H1 (cell line): ENCODE measurements around the gene APLN. TPM values are rescaled to one million over a fixed set of nuclear protein-coding genes. Genes with fewer than 3 reads are reported as not detected.

Experiments used
- CTCF ChIA-PET: fragments of 300-600 bp; sonication (Branson Sonifier 250); formaldehyde crosslinking; loops from one replicate; lab custom pipeline; 2021; ENCODE audit not compliant: partially characterized antibody; lab: Charles Lee
- POLR2A ChIA-PET: fragments of 300-600 bp; sonication (Branson Sonifier 250); formaldehyde crosslinking; loops from one replicate; lab custom pipeline; 2021; ENCODE audit warnings: inconsistent platforms; ENCODE audit not compliant: partially characterized antibody; lab: Charles Lee
- DNase-seq, 2 experiments: peaks; one replicate each; pipeline versions ENCODE4 v3.0.0 to v3.0.0-alpha.2; 2010 to 2022; ENCODE audit warnings: low spot score in 2 of 2, low read depth in 1 of 2, mixed read lengths in 1 of 2
- FAIRE-seq: peaks from 2 replicates; lab custom pipeline; 2011; peaks lifted over from hg19 to GRCh38; lab: Jason Lieb, UNC
- H2AFZ ChIP-seq: 2 replicates; pipeline ENCODE4 v1.8.1; 2012; ENCODE audit warnings: low read length, inconsistent platforms
- H2AK5ac ChIP-seq: 2 replicates; pipeline ENCODE4 v1.6.1; 2013; ENCODE audit warnings: low read depth, low read length
- H2BK120ac ChIP-seq: replicated peaks from 2 replicates; pipeline ENCODE3; 2013; ENCODE audit warnings: low read depth, low read length, inconsistent platforms
- H2BK12ac ChIP-seq: 2 replicates; pipeline ENCODE4 v1.6.1; 2013; ENCODE audit warnings: low read depth, low read length
- H2BK15ac ChIP-seq: 2 replicates; pipeline ENCODE4 v1.6.1; 2013; ENCODE audit warnings: low read length
- H2BK20ac ChIP-seq: 2 replicates; pipeline ENCODE4 v1.6.1; 2013; ENCODE audit warnings: low read length
- H2BK5ac ChIP-seq: 2 replicates; pipeline ENCODE4 v1.6.1; 2013; ENCODE audit warnings: low read depth, low read length
- H3K14ac ChIP-seq: 2 replicates; pipeline ENCODE4 v1.6.1; 2013; ENCODE audit warnings: inconsistent platforms; ENCODE audit not compliant: insufficient read length
- H3K18ac ChIP-seq: 2 replicates; pipeline ENCODE4 v1.6.1; 2013; ENCODE audit warnings: low read length; ENCODE audit errors: extremely low read depth
- H3K23ac ChIP-seq: 2 replicates; pipeline ENCODE4 v1.6.1; 2013; ENCODE audit warnings: inconsistent platforms; ENCODE audit not compliant: insufficient read length
- H3K23me2 ChIP-seq: 2 replicates; pipeline ENCODE4 v1.6.1; 2013; ENCODE audit warnings: low read depth, low read length
- H3K27ac ChIP-seq: 2 replicates; pipeline ENCODE4 v1.6.1; 2011; ENCODE audit warnings: low read depth, low read length, inconsistent platforms
- H3K27me3 ChIP-seq, 4 experiments: replicated peaks in 1 of 4; 1 replicate in 1 of 4; 2 replicates in 3 of 4; pipeline versions ENCODE4 v1.6.1 to v1.8.1; 2011 to 2013; ENCODE audit warnings: low read length in 3 of 4, mild to moderate bottlenecking in 3 of 4, inconsistent platforms in 2 of 4, mixed read lengths in 2 of 4, moderate library complexity in 1 of 4; ENCODE audit not compliant: control insufficient read depth in 3 of 4, insufficient read depth in 3 of 4; ENCODE audit errors: extremely low read depth in 1 of 4
- H3K36me3 ChIP-seq, 4 experiments: 2 replicates each; pipeline versions ENCODE4 v1.6.1 to v1.8.1; 2011 to 2013; ENCODE audit warnings: mild to moderate bottlenecking in 4 of 4, low read length in 3 of 4, moderate library complexity in 2 of 4, control low read depth in 1 of 4, inconsistent platforms in 1 of 4; ENCODE audit not compliant: insufficient read depth in 4 of 4, control insufficient read depth in 2 of 4
- H3K4ac ChIP-seq: replicated peaks from 2 replicates; pipeline ENCODE3; 2013; ENCODE audit warnings: low read length, low read depth, mixed read lengths, inconsistent platforms; ENCODE audit not compliant: insufficient read length
- H3K4me1 ChIP-seq, 4 experiments: replicated peaks in 1 of 4; 1 replicate in 1 of 4; 2 replicates in 3 of 4; pipeline versions ENCODE4 v1.6.1 to v1.8.1; 2011 to 2013; ENCODE audit warnings: low read length in 3 of 4, inconsistent platforms in 2 of 4, mixed read lengths in 1 of 4; ENCODE audit not compliant: insufficient read depth in 4 of 4, control insufficient read depth in 3 of 4
- H3K4me2 ChIP-seq, 2 experiments: 2 replicates each; pipeline versions ENCODE4 v1.6.1 to v1.8.1; 2011 to 2013; ENCODE audit warnings: low read depth in 2 of 2, low read length in 2 of 2, control low read depth in 1 of 2, inconsistent platforms in 1 of 2, mild to moderate bottlenecking in 1 of 2; ENCODE audit not compliant: insufficient read depth in 1 of 2
- H3K4me3 ChIP-seq, 4 experiments: fragments of 200-600, 300-600 bp in 1 of 4; sonication (generic), shearing (Covaris generic), sonication (Bioruptor Twin) in 1 of 4; 2 replicates each; pipeline versions ENCODE4 v1.5.1 to v1.8.1; 2011 to 2016; ENCODE audit warnings: low read length in 4 of 4, low read depth in 3 of 4, control low read depth in 2 of 4, inconsistent platforms in 2 of 4, mild to moderate bottlenecking in 2 of 4, mixed read lengths in 1 of 4, moderate library complexity in 1 of 4; ENCODE audit not compliant: insufficient read depth in 2 of 4; ENCODE audit errors: extremely low read depth in 1 of 4
- H3K56ac ChIP-seq: replicated peaks from 2 replicates; pipeline ENCODE3; 2013; ENCODE audit warnings: low read depth, mild to moderate bottlenecking, mixed read lengths, low read length, inconsistent platforms; ENCODE audit not compliant: insufficient read length
- H3K79me1 ChIP-seq: 2 replicates; pipeline ENCODE4 v1.6.1; 2013; ENCODE audit warnings: low read depth, low read length, control low read depth
- H3K79me2 ChIP-seq, 2 experiments: 2 replicates each; pipeline versions ENCODE4 v1.6.1 to v1.8.1; 2012 to 2013; ENCODE audit warnings: low read length in 2 of 2, mild to moderate bottlenecking in 2 of 2, inconsistent platforms in 1 of 2; ENCODE audit not compliant: insufficient read depth in 2 of 2, control insufficient read depth in 1 of 2
- H3K9ac ChIP-seq, 4 experiments: replicated peaks in 1 of 4; 1 replicate in 1 of 4; 2 replicates in 3 of 4; pipeline versions ENCODE4 v1.6.1 to v1.8.1; 2011 to 2013; ENCODE audit warnings: low read depth in 3 of 4, low read length in 3 of 4, control low read depth in 2 of 4, mild to moderate bottlenecking in 2 of 4, moderate library complexity in 2 of 4, inconsistent platforms in 1 of 4; ENCODE audit errors: extremely low read depth in 1 of 4
- H3K9me3 ChIP-seq, 2 experiments: 2 replicates each; pipeline versions ENCODE4 v1.6.1 to v1.8.1; 2012 to 2013; ENCODE audit warnings: mild to moderate bottlenecking in 2 of 2, moderate library complexity in 2 of 2, control low read depth in 1 of 2, inconsistent platforms in 1 of 2, low read depth in 1 of 2, low read length in 1 of 2, mixed read lengths in 1 of 2; ENCODE audit not compliant: insufficient read depth in 2 of 2
- H4K20me1 ChIP-seq, 2 experiments: replicated peaks in 1 of 2; 2 replicates each; pipeline versions ENCODE3 to v1.8.1; 2011 to 2013; ENCODE audit warnings: inconsistent platforms in 2 of 2, low read length in 2 of 2, mild to moderate bottlenecking in 1 of 2; ENCODE audit not compliant: insufficient read depth in 2 of 2, control insufficient read depth in 1 of 2
- H4K5ac ChIP-seq: 2 replicates; pipeline ENCODE4 v1.6.1; 2013; ENCODE audit warnings: low read length, low read depth, mixed read lengths, inconsistent platforms; ENCODE audit not compliant: insufficient read length
- H4K8ac ChIP-seq: 2 replicates; pipeline ENCODE4 v1.8.0; 2013; ENCODE audit warnings: mild to moderate bottlenecking, moderate library complexity, low read length, inconsistent platforms; ENCODE audit not compliant: insufficient read depth; ENCODE audit errors: extremely low read depth
- H4K91ac ChIP-seq: replicated peaks from 2 replicates; pipeline ENCODE3; 2013; ENCODE audit warnings: low read length, mixed read lengths, inconsistent platforms; ENCODE audit not compliant: insufficient read length
- ATF3 ChIP-seq: IDR thresholded peaks from 2 replicates; pipeline ENCODE4 v1.6.1; 2011; ENCODE audit warnings: low read depth, mild to moderate bottlenecking, low read length; ENCODE audit not compliant: insufficient read depth
- BACH1 ChIP-seq: IDR thresholded peaks from 2 replicates; pipeline ENCODE4 v1.6.1; 2012; ENCODE audit warnings: low read length, improper control_type of control experiment
- CREB1 ChIP-seq: IDR thresholded peaks from 2 replicates; pipeline ENCODE4 v1.6.1; 2012; ENCODE audit warnings: inconsistent platforms
- GTF2F1 ChIP-seq: IDR thresholded peaks from 2 replicates; pipeline ENCODE4 v1.6.1; 2012; ENCODE audit warnings: low read depth, low read length, improper control_type of control experiment, borderline replicate concordance
- HDAC2 ChIP-seq, 2 experiments: fragments of 300-600 bp in 1 of 2; sonication (generic) in 1 of 2; IDR thresholded peaks; 2 replicates each; pipeline ENCODE4 v1.6.1; 2011 to 2012; ENCODE audit warnings: low read depth in 2 of 2, low read length in 2 of 2, mild to moderate bottlenecking in 2 of 2, moderate library complexity in 2 of 2, borderline replicate concordance in 1 of 2, inconsistent platforms in 1 of 2
- RBBP5 ChIP-seq: IDR thresholded peaks from 2 replicates; pipeline ENCODE4 v1.7.1; 2012; ENCODE audit warnings: low read depth, mild to moderate bottlenecking, inconsistent platforms, low read length, moderate library complexity, borderline replicate concordance
- TAF1 ChIP-seq: IDR thresholded peaks from 2 replicates; pipeline ENCODE4 v1.6.1; 2011; ENCODE audit warnings: mild to moderate bottlenecking, low read depth, low read length
- WGBS, 2 experiments: shearing (Covaris generic) in 1 of 2; methylation state at CpG; one replicate each; pipeline versions ENCODE4 v1.1.6 to v1.1.7; 2013 to 2015; ENCODE audit warnings: low lambda C conversion rate in 2 of 2, mixed read lengths in 2 of 2, inconsistent platforms in 1 of 2, low coverage in 1 of 2, missing lambda C conversion rate in 1 of 2; ENCODE audit not compliant: insufficient replicate concordance in 2 of 2, insufficient coverage in 1 of 2, insufficient read length in 1 of 2; ENCODE audit errors: extremely low coverage in 1 of 2, missing lambda C conversion rate in 1 of 2; 5-methylcytosine and 5-hydroxymethylcytosine counted together
- polyA plus RNA-seq, 7 experiments: library from polyadenylated mRNA; depleted of rRNA in 3 of 7; stranded (reverse) in 5 of 7; unstranded in 2 of 7; fragments of >200 nt in 5 of 7; fragments of 200-250 nt in 2 of 7; gene quantifications; 1 replicate in 5 of 7; 2 replicates in 1 of 7; 4 replicates in 1 of 7; pipeline versions ENCODE4 v1.2.1 to v1.2.3, GENCODE V29; 2011 to 2013; ENCODE audit warnings: missing spikeins in 2 of 7, mixed read lengths in 2 of 7
- total RNA-seq: library from RNA; stranded (reverse); fragmentation: NEBNext Ultra II Directional; extraction: Animal tissue kit (Norgen Biotek cat#: 25700); gene quantifications from 2 replicates; pipeline ENCODE4 v1.2.1, GENCODE V29; 2021

The APLN gene
- total and polyA plus RNA-seq, 2 of the 8 experiments (the other 6 are each of a cell fraction or from before 2014, with no cell fraction given): 1.1 to 1.8 TPM

- Histone ChIP-seq H3K79me1 (no peaks in the 10 kb centered on the region), H3K14ac (no peak overlapping the region), H4K8ac (no peak overlapping the region), H3K4me2 (no peak overlapping the region), H3K56ac (no peak overlapping the region), H3K23me2 (no peaks in the 10 kb centered on the region), H2AK5ac (no peak overlapping the region), H3K79me2 (no peaks in the 10 kb centered on the region), H2BK5ac (no peak overlapping the region), H3K9ac (no peak overlapping the region), H4K91ac (no peak overlapping the region), H4K5ac (no peak overlapping the region), H3K4me1 (no peaks in the 10 kb centered on the region), H3K36me3 (no peaks in the 10 kb centered on the region), H2AFZ (no peak overlapping the region), H3K4ac (no peak overlapping the region), H3K27me3 (no peaks in the 10 kb centered on the region; a peak in 2 of 7 replicates), H3K18ac (no peak overlapping the region), H4K20me1 (no peaks in the 10 kb centered on the region), H3K27ac (no peak overlapping the region), H2BK120ac (no peak overlapping the region), H3K23ac (no peak overlapping the region), H2BK12ac (no peak overlapping the region), H2BK20ac (no peak overlapping the region), H3K4me3 (no peak overlapping the region), H3K9me3 (no peaks in the 10 kb centered on the region), H2BK15ac (no peak overlapping the region)
- no peak for DNase-seq
- 80% methylated on average over 8 of the region's 8 CpGs; no CpG with 5 or more reads in 1 of the 2 experiments for WGBS, 2 experiments
- CTCF ChIA-PET: interaction anchor here (0.8 to 9.0 kb wide), 22 partner anchors 9 to 190 kb away, joined by 3 to 144 read pairs (median 5); partner anchors contain the start of gene APLN
- FAIRE-seq: no peak
- POLR2A ChIA-PET: interaction anchor here (0.6 kb wide), 1 partner anchor 111 kb away, joined by 4 read pairs; no protein-coding TSS in a partner anchor
- TF ChIP-seq HDAC2 (IDR thresholded peaks at IDR 0.05; ENCODE audit: borderline replicate concordance in 1 of 2, low read depth in 2 of 2, low read length in 2 of 2): no peak
- no peak for TF ChIP-seq BACH1
- no peak for TF ChIP-seq CREB1
- no peak for TF ChIP-seq TAF1
- no peak for TF ChIP-seq GTF2F1
- TF ChIP-seq RBBP5: no peak
- no peak for TF ChIP-seq ATF3
Measured at GRCh38 chrX:129636175-129636681, 18.5 kb downstream of the APLN start.
